NCI-H2107 (cell line): ENCODE results near the gene STKLD1.

ENCODE experiments used
- DNase-seq: peaks from one replicate; lab custom pipeline; 2025; lab: John Stamatoyannopoulos, UW

The STKLD1 gene

GRCh38 chr9:133417541-133418461 lies 41.6 kb downstream of the STKLD1 start, which contains the start of gene REXO4:
TSS of gene REXO4 (minus strand) at chr9:133418010. CDS start at chr9:133417844, 166 bp downstream.
- DNase-seq, result peak; percentile 70

DNA sequence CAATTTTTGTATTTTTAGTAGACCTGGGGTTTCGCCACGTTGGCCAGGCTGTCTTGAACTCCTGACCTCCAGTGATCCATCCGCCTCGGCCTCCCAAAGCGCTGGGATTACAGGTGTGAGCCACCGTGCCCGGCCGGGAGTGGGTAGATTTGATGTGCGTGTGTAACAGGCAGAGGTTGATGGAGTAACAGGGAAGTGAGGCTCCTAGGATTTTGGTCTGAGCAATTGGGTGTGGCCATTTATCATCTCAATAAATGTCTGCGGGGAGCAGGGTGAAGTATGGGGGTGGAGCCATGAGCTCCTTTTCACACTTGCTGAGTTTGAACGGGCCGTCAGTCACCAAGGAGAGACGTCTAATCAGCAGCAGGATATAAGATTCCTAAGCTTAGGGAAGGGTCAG lies 42.8 kb downstream of the STKLD1 start:
- no peak for DNase-seq

GRCh38 chr9:133420392-133420827 lies 44.2 kb downstream of the STKLD1 start:
- DNase-seq, result no peak

DNA sequence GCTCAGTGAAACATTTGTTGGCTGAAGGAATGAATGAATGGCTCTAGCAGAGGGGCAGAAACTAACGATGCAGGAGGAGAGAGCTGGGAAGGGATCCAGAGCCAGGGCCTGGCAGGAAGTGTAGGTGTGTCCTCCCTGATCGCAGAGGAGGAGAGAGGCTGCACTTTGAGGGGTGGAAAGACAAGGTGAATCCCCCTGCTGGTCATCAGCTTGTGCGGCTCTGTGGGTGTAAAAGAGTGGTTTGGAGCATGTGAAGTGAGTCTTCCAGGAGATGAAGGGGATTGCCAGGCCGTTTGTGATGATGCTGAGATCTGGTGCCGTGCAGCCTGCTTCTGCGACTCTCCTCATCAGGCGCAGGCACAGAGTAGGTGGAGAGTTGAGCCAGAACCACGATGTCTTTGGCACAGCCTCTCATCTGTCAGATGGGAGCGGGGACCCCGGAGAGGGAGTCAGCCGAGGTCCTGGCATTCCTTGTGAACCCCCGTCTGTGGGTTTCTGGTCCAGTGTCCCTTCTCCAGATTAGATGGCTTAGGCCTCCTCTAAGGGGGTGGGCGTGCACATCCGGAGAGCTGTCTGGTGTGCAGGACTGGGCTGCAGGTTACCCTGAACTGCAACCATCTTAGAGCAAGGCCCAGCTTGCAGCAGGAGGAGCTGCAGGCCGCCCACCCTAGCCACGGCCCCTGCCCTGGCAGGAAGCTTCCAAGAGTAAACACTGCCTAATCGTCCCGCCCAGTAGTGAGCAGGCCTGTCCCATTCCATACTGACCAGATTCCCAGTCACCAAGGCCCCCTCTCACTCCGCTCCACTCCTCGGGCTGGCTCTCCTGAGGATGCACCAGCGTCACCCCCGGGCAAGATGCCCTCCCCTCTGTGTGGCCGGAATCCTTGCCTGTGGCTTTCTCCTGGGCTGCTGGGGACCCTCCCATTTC lies 45.7 kb downstream of the STKLD1 start, which contains the start of gene ADAMTS13:
ADAMTS13 (plus strand) TSS at position 753 of the 928 bp plus-strand sequence; CDS start at position 830, 77 bp downstream.
- no peak for DNase-seq

GRCh38 chr9:133423216-133423615 lies 47.0 kb downstream of the STKLD1 start:
- no peak for DNase-seq

- no peak for DNase-seq
These were observed 48.0 kb downstream of the STKLD1 start for GRCh38 chr9:133424187-133424586.

GRCh38 chr9:133425049-133425632 lies 49.0 kb downstream of the STKLD1 start:
- DNase-seq, result no peak

DNA sequence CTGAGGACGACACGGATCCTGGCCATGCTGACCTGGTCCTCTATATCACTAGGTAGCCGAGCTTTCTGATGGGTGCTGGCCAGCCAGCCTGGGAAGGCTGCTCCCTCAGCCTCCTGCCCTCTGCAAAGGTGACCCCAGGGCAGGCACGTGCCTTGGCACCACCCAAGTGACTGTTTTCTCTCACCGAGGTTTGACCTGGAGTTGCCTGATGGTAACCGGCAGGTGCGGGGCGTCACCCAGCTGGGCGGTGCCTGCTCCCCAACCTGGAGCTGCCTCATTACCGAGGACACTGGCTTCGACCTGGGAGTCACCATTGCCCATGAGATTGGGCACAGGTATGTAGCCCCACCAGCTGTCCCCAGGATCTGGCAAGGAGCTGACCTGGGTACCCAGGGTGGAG lies 49.8 kb downstream of the STKLD1 start:
- no peak for DNase-seq

GRCh38 chr9:133427658-133428348 lies 51.6 kb downstream of the STKLD1 start:
- DNase-seq, result no peak

GRCh38 chr9:133428617-133429101 lies 52.5 kb downstream of the STKLD1 start:
- no peak for DNase-seq

DNA sequence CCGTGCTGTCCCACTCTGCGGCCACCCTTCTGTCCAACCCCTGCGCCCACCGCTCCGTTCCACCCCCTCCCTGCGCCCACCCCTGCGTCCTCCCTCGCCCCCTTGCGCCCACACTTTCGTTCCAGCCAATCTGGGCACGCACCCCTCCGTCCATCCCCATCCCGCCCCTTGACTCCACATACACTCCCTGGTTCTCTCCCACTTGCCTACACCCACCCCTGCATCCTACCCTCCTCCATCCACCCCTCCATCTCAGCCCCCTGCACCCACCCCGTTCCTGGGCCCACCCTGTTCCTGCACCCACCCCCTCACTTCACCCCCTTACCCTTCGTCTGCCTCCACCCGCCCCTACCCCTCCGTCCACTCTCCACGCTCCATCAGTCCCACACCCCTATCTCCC lies 53.0 kb downstream of the STKLD1 start:
- no peak for DNase-seq

GRCh38 chr9:133429641-133430161 lies 53.5 kb downstream of the STKLD1 start:
- no peak for DNase-seq

GRCh38 chr9:133430244-133430643 lies 54.1 kb downstream of the STKLD1 start:
- DNase-seq, result no peak

GRCh38 chr9:133433351-133433843 lies 57.2 kb downstream of the STKLD1 start:
- DNase-seq, result no peak

- DNase-seq, result no peak
These were observed 60.5 kb downstream of the STKLD1 start for GRCh38 chr9:133436681-133437080.

- no peak for DNase-seq
These were observed 61.8 kb downstream of the STKLD1 start for GRCh38 chr9:133437753-133438531.

DNA sequence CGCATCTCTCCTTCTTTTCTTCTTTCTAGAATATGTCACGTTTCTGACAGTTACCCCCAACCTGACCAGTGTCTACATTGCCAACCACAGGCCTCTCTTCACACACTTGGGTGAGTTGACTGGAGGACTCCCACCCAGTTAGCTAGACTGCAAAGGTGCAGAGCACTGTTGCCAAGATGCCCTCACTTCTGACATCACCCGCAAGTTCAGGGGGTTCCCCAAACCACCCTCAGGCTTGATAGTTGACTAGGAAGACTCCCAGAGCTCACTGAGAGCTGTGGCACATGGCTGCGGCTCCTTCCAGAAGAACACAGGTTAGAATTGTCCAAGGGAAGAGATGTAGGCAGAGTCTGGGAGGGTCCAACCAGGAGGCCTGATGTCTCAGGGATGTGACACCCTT lies 63.2 kb downstream of the STKLD1 start:
- no peak for DNase-seq

DNA sequence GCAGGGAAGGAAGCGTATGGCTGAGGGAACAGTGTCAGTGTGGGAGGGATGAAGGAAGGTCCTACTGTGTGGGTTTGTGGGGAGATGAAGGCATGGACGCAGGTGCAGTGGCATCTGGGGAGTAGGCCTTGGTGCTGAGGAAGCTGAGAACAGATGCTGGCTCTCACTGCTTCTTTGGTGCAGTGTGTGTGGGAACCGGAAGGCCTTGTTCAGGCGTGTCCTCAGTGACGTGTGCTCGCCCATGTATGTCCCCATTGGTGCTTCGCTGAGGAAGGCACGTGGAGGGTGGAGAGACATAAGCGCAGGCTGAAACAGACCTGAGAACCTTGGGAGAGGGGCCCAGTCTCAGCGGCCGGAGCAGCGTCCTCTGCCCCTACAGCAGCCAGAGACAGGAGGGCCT lies 64.7 kb downstream of the STKLD1 start:
- DNase-seq, result no peak

- no peak for DNase-seq
These were observed 65.4 kb downstream of the STKLD1 start for GRCh38 chr9:133441571-133441970.

DNA sequence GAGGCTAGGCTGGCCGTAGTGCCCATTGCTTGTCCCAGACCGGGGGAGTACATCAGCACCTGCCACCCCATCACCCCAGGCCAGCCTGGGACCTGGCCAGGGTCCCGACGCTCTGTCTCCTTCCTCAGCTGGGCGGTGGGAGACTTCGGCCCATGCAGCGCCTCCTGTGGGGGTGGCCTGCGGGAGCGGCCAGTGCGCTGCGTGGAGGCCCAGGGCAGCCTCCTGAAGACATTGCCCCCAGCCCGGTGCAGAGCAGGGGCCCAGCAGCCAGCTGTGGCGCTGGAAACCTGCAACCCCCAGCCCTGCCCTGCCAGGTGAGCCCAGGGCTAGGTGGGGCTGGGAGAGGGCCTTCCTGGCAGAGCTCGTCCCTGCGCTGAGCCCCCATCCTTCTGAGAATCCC lies 67.1 kb downstream of the STKLD1 start:
- no peak for DNase-seq
